NOMO-1 (cell line): ENCODE measurements around the gene C13orf46.

Experiments
- DNase-seq, 2 experiments: peaks; one replicate each; lab custom pipeline; 2025; ENCODE audit not compliant: unreplicated experiment in 2 of 2; lab: John Stamatoyannopoulos, UW

Gene C13orf46

GRCh38 chr13:113927661-113928581 lies 46.0 kb downstream of the C13orf46 start:
- DNase-seq, result no peak

- no peak for DNase-seq
Observed at GRCh38 chr13:113926951-113927660, 46.8 kb downstream of the C13orf46 start.

GRCh38 chr13:113926301-113926761 lies 47.5 kb downstream of the C13orf46 start:
- no peak for DNase-seq

- DNase-seq, result no peak
Observed at GRCh38 chr13:113924184-113924901, 49.5 kb downstream of the C13orf46 start.

- DNase-seq, result no peak
Observed at GRCh38 chr13:113923376-113924063, 50.4 kb downstream of the C13orf46 start.

GRCh38 chr13:113922412-113923118 lies 51.3 kb downstream of the C13orf46 start:
- DNase-seq, result no peak

- DNase-seq, result no peak
Observed at GRCh38 chr13:113921763-113922162, 52.1 kb downstream of the C13orf46 start.

GRCh38 chr13:113920606-113921286 lies 53.1 kb downstream of the C13orf46 start:
- DNase-seq, result peak; percentile 32 to 56

GRCh38 chr13:113919761-113920559 lies 53.9 kb downstream of the C13orf46 start:
- no peak for DNase-seq

- DNase-seq, result no peak
Observed at GRCh38 chr13:113918981-113919701, 54.7 kb downstream of the C13orf46 start.

GRCh38 chr13:113918580-113918979 lies 55.3 kb downstream of the C13orf46 start:
- DNase-seq, result no peak

GRCh38 chr13:113917594-113918371 lies 56.1 kb downstream of the C13orf46 start:
- no peak for DNase-seq

- no peak for DNase-seq
Observed at GRCh38 chr13:113917096-113917495, 56.8 kb downstream of the C13orf46 start.

GRCh38 chr13:113916330-113916815 lies 57.5 kb downstream of the C13orf46 start:
- peak in 1 of 2 experiments; percentile 2 for DNase-seq

- no peak for DNase-seq
Observed at GRCh38 chr13:113915786-113916329, 58.0 kb downstream of the C13orf46 start.

- DNase-seq, result no peak
Observed at GRCh38 chr13:113915012-113915763, 58.7 kb downstream of the C13orf46 start.
